Gastrocnemius medialis (tissue), 4 donors: ENCODE data around the gene SLC25A21.

ENCODE experiments used
- POLR2A ChIP-seq, 2 donors: fragments of 450-650 bp; IDR thresholded peaks; one replicate each; pipeline ENCODE4 v1.6.1; 2017; ENCODE audit warnings: antibody characterized with exemption in 2 of 2, mild to moderate bottlenecking in 2 of 2, moderate library complexity in 2 of 2
- TF ChIP-seq, protein P1 (sequence below), 5 experiments: fragments of 450-650 bp in 3 of 5; fragments of 200-600 bp in 2 of 5; sonication (generic) in 2 of 5; IDR thresholded peaks in 4 of 5; conservative IDR thresholded peaks in 1 of 5; 1 replicate in 4 of 5; 2 replicates in 1 of 5; pipeline ENCODE4 v1.5.1; 2016 to 2019; ENCODE audit warnings: antibody characterized with exemption in 5 of 5, mild to moderate bottlenecking in 3 of 5, moderate library complexity in 3 of 5

DNA sequence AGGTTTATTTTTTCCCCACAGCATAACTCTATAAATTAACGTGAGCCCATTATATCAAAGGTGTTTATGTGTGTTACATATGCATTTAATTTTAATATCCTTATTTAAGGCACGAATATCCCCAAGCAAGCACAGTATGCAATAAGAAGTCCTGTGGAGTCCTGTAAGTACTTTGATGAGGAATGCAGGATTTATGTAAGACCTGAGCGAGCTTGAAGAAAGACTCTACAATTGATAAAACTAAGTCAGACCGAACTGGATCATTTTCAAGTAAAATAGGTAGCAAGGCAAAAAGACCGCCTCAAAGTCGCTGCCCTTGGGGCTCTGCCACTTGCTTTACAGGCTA is 755 bp downstream of the SLC25A21 start:
- no peak for TF ChIP-seq POLR2A (IDR thresholded peaks at IDR 0.05)
- TF ChIP-seq, protein P1, sequence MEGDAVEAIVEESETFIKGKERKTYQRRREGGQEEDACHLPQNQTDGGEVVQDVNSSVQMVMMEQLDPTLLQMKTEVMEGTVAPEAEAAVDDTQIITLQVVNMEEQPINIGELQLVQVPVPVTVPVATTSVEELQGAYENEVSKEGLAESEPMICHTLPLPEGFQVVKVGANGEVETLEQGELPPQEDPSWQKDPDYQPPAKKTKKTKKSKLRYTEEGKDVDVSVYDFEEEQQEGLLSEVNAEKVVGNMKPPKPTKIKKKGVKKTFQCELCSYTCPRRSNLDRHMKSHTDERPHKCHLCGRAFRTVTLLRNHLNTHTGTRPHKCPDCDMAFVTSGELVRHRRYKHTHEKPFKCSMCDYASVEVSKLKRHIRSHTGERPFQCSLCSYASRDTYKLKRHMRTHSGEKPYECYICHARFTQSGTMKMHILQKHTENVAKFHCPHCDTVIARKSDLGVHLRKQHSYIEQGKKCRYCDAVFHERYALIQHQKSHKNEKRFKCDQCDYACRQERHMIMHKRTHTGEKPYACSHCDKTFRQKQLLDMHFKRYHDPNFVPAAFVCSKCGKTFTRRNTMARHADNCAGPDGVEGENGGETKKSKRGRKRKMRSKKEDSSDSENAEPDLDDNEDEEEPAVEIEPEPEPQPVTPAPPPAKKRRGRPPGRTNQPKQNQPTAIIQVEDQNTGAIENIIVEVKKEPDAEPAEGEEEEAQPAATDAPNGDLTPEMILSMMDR (IDR thresholded peaks at IDR 0.05 in 4 of 5, conservative IDR thresholded peaks at IDR 0.05 in 1 of 5), result no peak
